ENCODE results near the gene CD4.
"Not testable (repeated sequence)": the region's sequence is repeated elsewhere in the genome, so short reads cannot be mapped to it uniquely, and the experiment has no call there.

CD4 gene

DNA sequence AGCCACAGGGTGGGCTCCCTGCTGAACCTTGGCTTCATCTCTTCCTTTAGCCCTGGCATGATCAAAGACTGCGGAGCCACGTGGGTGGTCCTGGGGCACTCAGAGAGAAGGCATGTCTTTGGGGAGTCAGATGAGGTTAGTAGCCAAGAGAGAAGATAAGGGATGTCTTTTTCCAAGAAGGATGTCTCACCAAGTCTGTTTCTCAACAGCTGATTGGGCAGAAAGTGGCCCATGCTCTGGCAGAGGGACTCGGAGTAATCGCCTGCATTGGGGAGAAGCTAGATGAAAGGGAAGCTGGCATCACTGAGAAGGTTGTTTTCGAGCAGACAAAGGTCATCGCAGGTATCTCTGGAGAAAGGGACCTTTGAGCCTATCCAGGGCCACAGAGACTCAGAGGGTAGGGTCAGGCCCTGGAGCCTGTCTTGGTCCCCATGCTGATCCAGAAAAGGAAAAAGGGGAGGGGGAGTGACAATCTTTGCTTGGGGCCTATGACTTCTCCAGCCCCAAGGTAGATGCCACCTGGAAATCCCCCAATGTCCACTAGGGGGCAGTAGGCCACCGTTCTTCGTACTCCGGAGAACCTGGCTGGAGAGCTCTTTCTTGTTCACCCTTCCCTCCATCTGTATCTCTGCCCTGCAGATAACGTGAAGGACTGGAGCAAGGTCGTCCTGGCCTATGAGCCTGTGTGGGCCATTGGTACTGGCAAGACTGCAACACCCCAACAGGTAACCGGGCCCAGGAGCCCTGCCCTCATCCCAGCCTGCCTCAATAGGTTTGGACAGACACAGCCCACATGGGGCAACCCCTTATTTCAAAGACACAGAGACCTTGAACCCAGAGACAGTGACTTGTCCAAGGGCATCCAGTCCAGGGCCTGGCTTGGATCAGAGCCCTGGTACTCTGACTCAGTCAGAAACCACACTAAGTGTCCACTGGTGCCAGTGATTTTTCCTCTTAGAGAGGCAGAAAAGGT, 80.0 kb downstream of the CD4 start:
- DNase-seq: peak; percentile 59 to 81 (median 70)

DNA sequence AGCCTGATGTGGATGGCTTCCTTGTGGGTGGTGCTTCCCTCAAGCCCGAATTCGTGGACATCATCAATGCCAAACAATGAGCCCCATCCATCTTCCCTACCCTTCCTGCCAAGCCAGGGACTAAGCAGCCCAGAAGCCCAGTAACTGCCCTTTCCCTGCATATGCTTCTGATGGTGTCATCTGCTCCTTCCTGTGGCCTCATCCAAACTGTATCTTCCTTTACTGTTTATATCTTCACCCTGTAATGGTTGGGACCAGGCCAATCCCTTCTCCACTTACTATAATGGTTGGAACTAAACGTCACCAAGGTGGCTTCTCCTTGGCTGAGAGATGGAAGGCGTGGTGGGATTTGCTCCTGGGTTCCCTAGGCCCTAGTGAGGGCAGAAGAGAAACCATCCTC, 81.0 kb downstream of the CD4 start:
- DNase-seq: not testable (repeated sequence)

All from activated naive CD4-positive, alpha-beta T cell (primary cell).